NCI-H187 treated with DMSO at 0.1 percent for 48 hours (cell line): ENCODE results near the gene C1orf167.

Source experiments
- DNase-seq: peaks from one replicate; lab custom pipeline; 2025; lab: John Stamatoyannopoulos, UW

The C1orf167 gene

DNA sequence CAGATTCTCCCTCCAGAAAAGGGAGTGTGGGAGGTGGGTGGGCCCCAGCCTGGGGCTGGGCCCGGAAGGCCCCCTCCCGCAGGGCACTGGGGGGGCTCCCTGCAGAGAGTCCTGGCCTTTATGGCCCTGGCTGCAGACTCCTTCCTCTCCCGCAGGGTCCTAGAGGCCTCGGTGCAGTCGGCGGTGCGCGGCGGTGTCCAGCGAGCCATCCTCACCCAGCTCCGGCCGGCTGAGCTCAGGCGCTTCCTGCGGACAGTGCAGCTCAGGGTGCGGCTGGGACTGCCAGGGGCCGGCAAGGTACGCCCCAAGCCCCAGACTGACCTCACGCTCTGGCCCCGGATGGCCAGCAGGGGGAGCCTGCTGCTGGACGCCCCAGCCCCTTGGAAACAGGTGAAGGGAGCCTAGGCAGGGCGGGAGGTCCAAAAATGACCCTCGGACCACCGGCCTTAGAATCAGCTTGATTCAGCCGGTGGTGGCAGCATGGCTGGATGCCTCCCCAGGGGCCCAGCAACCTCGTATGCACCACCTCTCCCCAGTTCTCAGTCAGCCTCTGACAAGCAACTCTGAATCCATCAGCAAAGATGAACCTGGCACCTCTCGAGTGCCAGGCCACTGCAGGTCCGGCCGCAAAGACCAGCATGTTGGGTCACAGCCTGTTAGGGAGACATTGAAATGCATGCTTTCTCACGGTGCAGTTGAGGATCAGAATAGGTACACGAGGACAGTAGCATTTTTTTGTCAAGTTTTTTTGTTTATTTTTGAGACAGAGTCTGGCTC lies 23.2 kb downstream of the C1orf167 start:
- no peak for DNase-seq

GRCh38 chr1:11786168-11786567 lies 24.2 kb downstream of the C1orf167 start:
- DNase-seq, result no peak

DNA sequence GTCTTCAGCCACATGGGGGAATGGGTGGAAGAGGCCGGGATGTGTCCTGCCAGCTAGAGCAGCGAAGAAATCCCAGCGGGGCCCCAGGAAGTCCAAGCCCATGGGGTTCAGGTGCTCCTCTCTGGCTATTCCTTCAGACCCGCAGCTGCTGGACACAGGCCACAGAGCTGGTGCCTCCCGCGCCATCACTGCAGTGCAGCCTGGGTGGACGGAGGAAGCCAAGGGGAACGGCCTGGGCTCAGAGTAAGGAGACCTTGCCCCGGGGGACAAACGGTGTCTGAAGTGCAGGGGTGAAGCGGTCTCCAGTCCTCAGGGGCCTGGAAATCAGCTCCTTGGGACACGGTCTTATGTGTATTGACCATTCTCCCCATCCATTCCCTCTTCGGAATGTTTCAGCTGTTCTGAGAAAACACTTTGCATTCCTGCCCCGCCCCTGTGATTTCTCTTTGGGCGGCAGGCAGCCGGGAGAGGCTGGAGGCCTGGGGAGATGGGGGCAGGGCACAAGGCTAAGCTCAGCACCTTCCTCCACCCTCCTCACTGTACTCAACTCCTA lies 25.3 kb downstream of the C1orf167 start:
- no peak for DNase-seq

DNA sequence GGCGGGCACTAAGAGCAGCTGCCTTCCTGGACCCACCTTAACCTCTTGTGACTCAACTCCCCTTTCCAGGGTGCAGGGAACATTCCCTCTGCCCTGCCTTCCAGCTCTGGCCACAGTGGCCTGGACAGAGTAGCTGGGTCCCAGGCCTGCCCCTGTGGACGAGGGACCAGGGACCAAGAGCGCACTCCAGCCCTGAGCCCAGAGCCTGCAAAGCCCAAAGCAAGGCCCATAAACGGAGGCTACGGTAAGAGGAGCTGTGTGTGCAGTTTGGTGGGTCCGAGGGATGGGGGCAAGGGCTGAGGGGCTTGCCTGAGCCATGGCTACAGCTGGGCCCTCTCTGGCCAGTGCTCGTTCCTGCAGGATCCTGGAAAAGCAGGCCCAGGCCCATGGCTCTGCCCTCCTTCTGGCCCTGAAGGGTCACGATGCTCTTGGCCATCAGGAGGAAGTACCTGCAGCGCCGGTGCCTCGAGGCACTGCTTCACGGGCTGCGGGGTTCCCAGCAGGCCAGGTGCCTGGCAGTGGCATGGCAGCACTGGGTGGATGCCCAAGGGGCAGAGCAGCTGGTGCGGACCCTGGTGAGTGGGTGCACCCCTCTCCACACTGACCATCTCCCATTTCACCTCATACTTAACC lies 25.9 kb downstream of the C1orf167 start:
- no peak for DNase-seq

DNA sequence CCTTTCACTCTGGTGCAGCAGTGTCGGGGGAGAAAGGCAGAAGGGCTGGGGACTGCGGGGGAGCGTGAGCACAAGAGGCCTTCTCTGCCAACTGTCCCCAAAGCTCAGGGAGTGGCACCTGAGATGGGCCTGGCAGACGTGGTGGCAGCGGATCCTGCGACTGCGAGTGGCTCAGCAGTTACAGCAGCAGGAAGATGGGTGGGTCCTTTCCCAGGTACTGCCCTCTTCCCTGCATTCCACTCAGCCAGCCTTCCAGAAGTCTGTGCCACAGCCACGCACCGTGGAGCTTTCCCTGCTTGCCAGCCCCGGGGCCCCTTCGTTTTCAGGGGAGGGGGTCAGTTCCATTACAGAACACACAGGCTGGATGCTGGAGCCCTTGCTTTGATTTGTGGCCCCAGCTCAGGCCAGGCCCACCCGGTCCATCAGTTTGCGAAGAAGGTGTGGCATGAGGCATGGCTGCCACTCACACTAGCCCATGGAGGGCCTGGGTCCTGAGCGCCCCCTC lies 26.6 kb downstream of the C1orf167 start:
- DNase-seq, result no peak

DNA sequence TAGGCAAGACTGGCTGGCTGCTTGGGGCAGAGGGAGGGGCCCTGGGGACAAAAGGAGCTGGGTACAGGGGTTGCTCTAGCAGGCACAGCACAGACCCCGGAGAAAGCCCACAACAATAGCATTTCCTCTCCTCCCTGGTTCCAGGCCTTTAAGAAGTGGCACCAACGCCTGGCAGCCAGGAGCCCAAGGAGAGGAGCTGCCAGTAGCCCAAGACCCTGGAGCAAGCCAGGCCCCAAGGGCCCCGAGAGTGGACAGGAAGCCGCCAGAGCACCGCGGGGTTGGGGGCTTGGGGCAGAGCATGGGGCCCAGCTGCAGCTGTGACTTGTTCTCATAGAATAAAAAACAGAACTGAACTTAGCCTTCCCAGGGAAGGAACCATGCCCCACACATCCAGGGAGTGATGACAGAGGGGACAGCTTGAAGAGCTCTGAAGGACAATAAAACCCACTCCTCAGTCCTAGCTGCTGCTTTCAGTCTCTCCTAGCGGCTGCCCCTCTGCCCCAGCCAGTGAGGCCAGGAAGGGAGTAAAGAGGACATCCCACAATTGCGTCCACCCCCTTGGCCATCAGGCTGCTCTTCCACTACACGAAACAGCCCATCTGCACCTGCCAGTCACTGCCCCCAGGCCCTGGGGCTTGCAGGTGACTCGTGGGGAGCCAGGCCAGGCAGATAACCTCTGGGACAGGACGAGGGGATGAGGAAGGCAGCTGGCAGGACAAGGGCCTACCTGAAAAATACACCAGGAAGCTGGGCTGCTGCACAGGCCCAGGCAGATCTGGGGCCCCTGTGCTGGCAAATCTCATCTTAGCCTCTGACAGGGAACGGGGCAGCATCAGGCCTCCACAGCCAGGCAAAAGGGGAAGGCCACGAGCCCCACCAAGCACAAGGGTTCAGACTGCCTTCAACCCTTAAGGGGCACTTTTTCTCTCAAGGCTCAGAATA lies 27.4 kb downstream of the C1orf167 start:
- DNase-seq, result no peak

- DNase-seq, result no peak
These were observed 28.3 kb downstream of the C1orf167 start for GRCh38 chr1:11790101-11790879.

DNA sequence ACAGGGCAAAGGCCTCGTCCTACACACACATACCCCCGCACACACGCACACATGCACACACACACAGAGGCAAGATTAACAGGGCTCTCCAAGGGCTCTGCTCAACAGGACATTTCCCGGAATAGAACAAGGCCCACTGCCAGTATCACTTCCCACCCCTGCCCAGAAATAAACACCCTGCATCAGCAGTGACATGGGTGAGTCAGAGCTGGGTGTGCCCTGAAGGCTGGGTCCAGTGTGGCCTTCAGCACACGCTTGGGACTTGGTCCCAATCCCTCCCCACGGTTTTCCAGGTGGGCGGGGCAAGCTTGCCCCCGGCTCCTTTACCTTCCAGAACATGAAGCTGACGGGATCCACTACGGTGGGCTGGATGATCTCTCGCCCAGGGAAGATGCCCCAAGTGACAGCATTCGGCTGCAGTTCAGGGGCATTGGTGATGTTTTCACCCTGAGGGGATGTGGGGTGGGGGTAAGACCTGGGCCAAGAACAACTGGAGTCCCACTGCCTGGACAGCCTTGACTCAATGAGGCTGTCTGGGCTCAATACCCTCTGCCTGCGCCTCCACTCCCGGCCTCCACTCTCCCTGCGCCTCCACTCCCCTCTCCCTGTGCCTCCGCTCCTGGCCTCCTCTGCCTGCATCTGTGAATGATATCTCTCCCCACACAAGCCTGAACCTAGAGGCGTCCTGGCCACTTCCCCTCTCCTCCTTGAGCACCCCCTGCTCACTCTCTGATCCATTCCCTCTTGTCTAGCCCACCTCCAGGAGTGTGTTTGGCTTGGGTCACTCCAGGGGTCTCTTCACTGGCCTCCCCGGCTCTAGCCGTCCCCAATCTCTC lies 29.1 kb downstream of the C1orf167 start:
- no peak for DNase-seq

DNA sequence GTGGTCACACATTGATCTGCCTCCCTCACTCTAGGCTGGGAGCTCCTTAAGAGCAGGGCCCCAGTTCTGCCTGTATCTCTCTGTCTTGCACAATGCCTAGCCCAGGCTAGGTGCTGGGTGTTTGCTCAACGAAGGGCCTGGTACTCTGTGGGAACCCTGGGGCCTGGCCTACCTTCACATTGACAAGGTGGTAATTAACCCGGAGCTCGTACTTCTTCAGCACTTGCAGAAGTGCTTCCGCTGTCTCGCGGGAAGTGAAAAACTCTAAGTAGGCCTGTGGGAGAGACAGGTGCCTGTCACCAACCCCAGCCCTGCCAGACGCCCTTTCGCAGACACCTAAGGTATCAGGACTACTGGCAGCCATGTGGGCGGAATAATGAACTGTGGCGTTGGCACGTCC lies 30.1 kb downstream of the C1orf167 start:
- no peak for DNase-seq

- DNase-seq, result no peak
These were observed 31.8 kb downstream of the C1orf167 start for GRCh38 chr1:11793819-11794218.

GRCh38 chr1:11794446-11795237 lies 32.6 kb downstream of the C1orf167 start:
- DNase-seq, result no peak

DNA sequence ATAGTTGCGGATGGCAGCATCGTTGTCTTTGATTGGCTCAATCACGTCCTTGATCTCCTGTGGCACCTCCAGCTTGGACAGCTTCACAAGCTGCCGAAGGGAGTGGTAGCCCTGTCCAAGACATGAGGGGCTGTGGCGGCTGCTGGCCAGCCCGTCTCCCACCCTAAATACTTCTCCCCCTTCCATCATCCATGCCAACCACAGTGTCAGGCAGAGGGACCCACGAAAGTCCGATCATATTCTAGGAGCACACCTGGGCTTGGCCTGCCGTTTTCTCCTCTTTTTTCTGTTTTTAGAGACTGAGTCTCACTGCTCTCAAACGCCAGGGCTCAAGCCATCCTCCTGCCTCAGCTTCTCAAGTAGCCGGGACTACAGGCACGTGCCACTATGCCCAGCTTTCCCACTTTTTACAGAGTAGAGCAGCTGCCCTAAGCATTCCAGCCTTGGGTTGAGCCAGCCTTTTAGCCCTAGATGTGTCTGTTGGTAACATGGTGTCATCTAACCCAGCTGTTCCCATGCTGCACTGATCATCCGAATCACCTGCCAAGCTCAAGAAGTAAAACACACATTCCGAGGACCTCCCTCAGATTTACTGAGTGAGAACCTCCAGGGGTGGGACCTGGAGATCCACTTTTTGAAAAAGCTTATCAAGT lies 33.4 kb downstream of the C1orf167 start:
- no peak for DNase-seq

GRCh38 chr1:11796036-11796828 lies 34.2 kb downstream of the C1orf167 start:
- no peak for DNase-seq

GRCh38 chr1:11797525-11798216 lies 35.7 kb downstream of the C1orf167 start:
- DNase-seq, result no peak

- no peak for DNase-seq
These were observed 37.1 kb downstream of the C1orf167 start for GRCh38 chr1:11799099-11799498.

GRCh38 chr1:11799896-11800295 lies 37.9 kb downstream of the C1orf167 start:
- no peak for DNase-seq

DNA sequence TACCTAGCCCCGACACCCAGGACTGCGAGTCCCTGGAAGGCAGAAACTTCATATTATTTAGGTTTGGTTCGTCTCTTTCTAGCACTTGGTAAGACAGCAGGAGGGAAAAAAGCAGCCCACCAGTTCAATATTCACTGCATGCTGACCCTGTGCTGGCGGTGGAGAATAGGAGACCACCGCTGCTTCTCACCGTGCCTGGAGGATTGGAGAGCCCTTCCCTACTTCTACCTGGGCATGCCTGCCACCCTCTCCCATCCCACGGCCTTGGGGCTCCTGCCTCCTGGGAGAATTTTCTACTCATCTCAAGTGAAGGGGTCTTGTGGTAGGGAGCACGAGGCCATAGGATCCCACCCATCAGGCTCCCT lies 38.4 kb downstream of the C1orf167 start:
- DNase-seq, result no peak
